GM18498 (cell line): ENCODE results near the gene LRCH1.
A peak's percentile ranks its signal among the peaks of the same experiment; 100 is the strongest.

Experiments
- ATAC-seq: cut with Tn5 transposase; IDR thresholded peaks from one replicate; pipeline ENCODE4 v1.9.1; 2021; ENCODE audit warnings: mild to moderate bottlenecking, moderate library complexity; ENCODE audit not compliant: unreplicated experiment

The LRCH1 gene

GRCh38 chr13:46659413-46660065 is 106.6 kb downstream of the LRCH1 start:
- ATAC-seq = no peak

DNA sequence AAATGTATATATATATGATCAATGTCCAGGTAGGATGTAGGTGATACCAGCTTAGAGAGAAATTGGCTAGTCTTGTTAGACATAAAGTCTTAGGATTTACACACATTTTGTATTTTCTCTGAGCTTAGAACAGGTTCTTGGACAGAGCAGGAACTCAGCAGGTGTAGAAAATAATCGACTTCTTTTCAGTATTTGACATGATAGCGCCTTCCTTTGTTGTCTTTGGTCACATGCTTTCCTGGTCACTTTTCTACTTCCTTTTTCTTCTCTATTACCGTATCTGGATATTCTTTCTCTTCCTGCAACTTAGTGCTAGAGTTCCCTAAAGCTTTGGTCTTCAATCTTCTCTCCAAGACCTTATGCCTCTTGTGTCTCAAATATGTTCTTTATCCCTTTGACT is 107.4 kb downstream of the LRCH1 start:
- ATAC-seq = no peak

GRCh38 chr13:46660857-46661256 is 107.9 kb downstream of the LRCH1 start:
- no peak for ATAC-seq

- ATAC-seq = peak; percentile 50
Measured at GRCh38 chr13:46662690-46663089, 109.7 kb downstream of the LRCH1 start.

GRCh38 chr13:46663206-46664037 is 110.5 kb downstream of the LRCH1 start:
- ATAC-seq = no peak

DNA sequence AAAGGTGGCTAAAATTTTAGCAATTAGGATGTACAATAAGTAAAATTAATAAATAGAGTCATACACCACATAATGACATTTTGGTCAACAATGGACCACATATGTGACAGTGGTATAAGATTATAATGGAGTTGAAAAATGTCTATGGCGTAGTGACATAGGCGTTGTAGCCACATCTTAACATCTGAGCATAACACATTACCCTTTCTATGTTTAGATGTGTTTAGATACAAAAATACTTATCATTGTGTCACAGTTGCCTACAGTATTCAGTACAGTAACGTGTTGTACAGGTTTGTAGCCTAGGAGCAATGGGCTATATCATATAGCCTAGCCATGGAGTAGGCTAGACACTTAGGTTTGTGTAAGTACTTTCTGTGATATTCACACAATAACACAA is 111.2 kb downstream of the LRCH1 start:
- ATAC-seq = no peak

- ATAC-seq = no peak
Measured at GRCh38 chr13:46665248-46665632, 112.3 kb downstream of the LRCH1 start.

DNA sequence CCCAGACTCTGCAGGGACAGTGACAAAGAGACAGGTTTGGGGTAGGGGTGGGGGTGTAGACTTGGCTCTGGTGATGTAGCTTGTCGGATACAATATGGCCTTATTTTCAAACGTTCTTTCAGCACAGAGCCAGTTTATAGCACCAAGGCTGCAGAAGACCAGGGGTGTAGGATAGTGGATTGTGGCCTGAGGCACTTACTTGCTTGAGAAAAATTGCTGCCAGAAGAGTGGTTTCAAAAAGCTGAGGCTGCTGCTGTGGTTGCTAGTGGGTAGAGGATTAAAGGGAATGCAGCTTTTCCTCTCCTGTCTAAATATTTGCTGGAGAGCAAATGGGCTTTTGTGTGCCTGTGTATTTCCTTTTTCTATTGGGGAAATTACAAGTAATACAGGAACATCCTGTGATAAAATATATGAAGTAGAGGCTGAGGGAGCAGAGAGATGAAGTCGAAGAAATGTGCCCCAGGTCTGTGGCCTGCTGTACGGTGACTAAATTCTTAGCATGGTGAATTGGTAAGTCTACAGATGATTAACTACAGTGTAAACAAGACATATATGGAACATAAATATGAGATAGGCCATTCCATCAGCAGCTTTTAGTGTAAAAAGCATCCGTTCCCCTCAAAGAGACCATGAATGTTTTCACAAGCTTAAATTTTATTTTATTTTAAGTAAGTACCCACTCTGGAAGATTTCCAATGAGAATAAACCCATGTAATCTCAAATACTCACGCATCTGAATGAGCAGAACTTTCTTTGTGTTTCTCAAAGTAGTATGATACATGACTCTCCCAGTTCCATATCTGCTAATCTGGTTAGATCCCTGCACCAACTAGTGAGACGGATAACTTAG is 112.9 kb downstream of the LRCH1 start:
- peak; percentile 27 for ATAC-seq

DNA sequence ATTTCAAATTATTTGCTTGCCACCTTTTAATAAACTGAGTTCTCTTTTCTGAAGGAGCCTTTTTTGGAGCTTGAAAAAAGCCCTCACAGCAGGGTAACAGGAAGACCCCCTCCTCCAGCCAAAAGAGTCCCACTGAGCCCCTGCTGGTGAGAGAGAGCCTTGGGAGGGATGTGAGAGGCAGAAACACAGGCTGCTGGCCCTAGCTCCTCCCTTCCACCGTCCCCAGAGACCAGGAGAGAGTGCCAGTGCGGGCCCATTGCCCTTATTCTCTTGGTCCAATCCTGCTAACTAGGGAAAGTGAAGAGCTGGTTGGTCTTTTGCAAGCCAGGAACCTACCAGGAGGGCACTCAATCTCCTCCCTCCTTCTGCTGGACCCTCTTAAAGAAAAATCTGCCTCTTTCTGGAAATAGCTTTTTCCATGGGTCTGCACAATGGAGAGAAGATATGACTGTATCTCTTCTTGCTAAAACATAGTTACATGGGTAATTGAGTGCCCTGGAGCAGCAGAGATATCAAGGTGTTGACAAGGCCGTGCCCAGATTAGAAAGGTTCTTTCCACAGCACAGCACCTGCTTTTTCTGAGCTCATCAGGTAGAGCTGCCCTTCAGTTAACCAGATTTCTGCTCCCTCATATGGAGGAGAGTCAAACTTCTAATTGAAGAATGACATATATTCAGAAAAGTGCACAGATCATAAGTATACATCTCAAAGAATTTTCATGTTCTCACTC is 113.9 kb downstream of the LRCH1 start:
- no peak for ATAC-seq

- ATAC-seq = peak; percentile 63
Measured at GRCh38 chr13:46667687-46668281, 114.8 kb downstream of the LRCH1 start.

GRCh38 chr13:46668302-46668720 is 115.3 kb downstream of the LRCH1 start:
- peak; percentile 17 for ATAC-seq

DNA sequence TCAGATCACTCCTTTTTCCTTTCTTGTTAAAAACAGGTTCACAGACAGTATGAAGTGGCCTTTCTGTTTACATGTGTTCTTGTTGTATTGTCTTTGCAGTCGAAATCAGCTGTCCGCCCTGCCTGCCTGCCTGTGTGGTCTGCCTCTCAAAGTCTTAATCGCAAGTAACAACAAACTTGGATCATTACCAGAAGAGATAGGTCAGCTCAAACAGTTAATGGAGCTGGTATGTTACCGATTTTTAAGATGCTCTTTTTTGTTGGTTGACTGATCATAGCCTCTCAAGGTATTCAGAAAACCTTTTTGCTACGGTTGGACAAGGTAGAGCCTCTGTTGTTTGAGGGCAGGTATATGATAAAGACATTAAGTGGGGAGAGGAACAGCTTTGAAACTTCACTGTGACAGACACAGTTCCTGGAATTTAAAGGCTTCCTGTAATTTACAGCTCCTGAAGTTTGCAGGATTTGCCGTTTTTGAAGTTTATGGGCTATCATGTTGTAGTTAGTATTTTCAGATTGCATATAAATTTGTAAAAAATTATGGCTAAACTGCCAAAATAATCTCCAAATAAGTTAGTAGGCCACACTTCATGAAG is 116.1 kb downstream of the LRCH1 start:
- no peak for ATAC-seq

GRCh38 chr13:46672338-46673090 is 119.5 kb downstream of the LRCH1 start:
- no peak for ATAC-seq

GRCh38 chr13:46675016-46675415 is 122.0 kb downstream of the LRCH1 start:
- ATAC-seq = no peak

DNA sequence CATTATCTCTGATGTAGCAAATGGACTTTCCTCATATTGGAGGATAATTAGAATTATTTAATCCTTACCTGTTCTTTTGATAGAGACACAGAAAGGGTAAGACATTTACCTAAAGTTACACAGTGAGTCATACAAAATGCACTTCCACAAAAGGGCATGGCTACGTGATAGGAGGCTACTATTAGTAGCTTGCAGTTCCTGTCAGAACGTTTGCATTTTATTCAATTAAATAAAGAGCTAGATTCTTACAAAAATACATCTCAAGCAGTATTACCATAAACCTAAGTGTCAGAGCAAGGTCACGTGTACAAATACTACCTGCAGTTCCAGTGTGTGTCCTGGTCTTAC is 123.4 kb downstream of the LRCH1 start:
- no peak for ATAC-seq

- ATAC-seq = peak; percentile 93
Measured at GRCh38 chr13:46679369-46680120, 126.6 kb downstream of the LRCH1 start.

- ATAC-seq = no peak
Measured at GRCh38 chr13:46682015-46682414, 129.0 kb downstream of the LRCH1 start.

GRCh38 chr13:46682707-46683106 is 129.7 kb downstream of the LRCH1 start:
- ATAC-seq = no peak
